GM12878 (cell line): ENCODE results near the gene MEGF6. TPM values are rescaled to one million over a fixed set of nuclear protein-coding genes. Genes with fewer than 3 reads are reported as not detected.

Source experiments
- ATAC-seq: fragments of 200-7000 bp; cut with Tn5 transposase; 3 replicates; pipeline ENCODE4 v1.9.1; 2020; ENCODE audit warnings: mild to moderate bottlenecking, moderate library complexity
- BruUV-seq: library from RNA; stranded (reverse); fragments of 400-500 nt; replicated peaks from 2 replicates; lab custom pipeline; 2021; lab: Mats Ljungman, UMichigan
- CTCF ChIA-PET: fragments of 300-600 bp; sonication (Branson Sonifier 250); formaldehyde crosslinking; extraction: SDS; loops from one replicate; lab custom pipeline; 2021; ENCODE audit warnings: inconsistent platforms; lab: Yijun Ruan, JAX
- POLR2A ChIA-PET: fragments of 350-600 bp; formaldehyde crosslinking; extraction: SDS; loops from one replicate; lab custom pipeline; 2021; ENCODE audit warnings: inconsistent platforms; lab: Charles Lee
- RAD21 ChIA-PET: fragments of 300-600 bp; sonication (Branson Sonifier 250); formaldehyde crosslinking; loops from one replicate; lab custom pipeline; 2023; ENCODE audit warnings: antibody characterized with exemption; ENCODE audit not compliant: unreplicated experiment; lab: Charles Lee
- SMC1A ChIA-PET: fragments of 300-600 bp; sonication (Branson Sonifier 250); formaldehyde crosslinking; loops from one replicate; lab custom pipeline; 2023; ENCODE audit not compliant: unreplicated experiment, uncharacterized antibody; lab: Charles Lee
- DNase-seq: peaks from one replicate; pipeline ENCODE4 v3.0.0-alpha.2; 2011; ENCODE audit warnings: low read depth, low spot score
- FAIRE-seq: peaks from 3 replicates; lab custom pipeline; 2011; peaks lifted over from hg19 to GRCh38; lab: Jason Lieb, UNC
- H2AFZ ChIP-seq: 2 replicates; pipeline ENCODE4 v1.6.0; 2011; ENCODE audit warnings: low read depth, low read length, control low read depth; ENCODE audit not compliant: control insufficient read depth
- H3K27ac ChIP-seq: 2 replicates; pipeline ENCODE4 v1.5.1; 2011; ENCODE audit warnings: control low read depth; ENCODE audit not compliant: control insufficient read depth, insufficient read depth
- H3K27me3 ChIP-seq, 2 experiments: replicated peaks in 1 of 2; 2 replicates each; pipeline versions ENCODE4 v1.6.0 to v1.6.1; 2011; ENCODE audit warnings: low read length in 1 of 2; ENCODE audit not compliant: control insufficient read depth in 2 of 2, insufficient read depth in 2 of 2
- H3K36me3 ChIP-seq, 2 experiments: 2 replicates each; pipeline ENCODE4 v1.5.1; 2011; ENCODE audit warnings: low read length in 1 of 2; ENCODE audit not compliant: control insufficient read depth in 2 of 2, insufficient read depth in 2 of 2
- H3K4me1 ChIP-seq: 2 replicates; pipeline ENCODE4 v1.6.1; 2011; ENCODE audit warnings: mild to moderate bottlenecking, low read length, moderate library complexity, mixed read lengths; ENCODE audit not compliant: control insufficient read depth, insufficient read depth
- H3K4me2 ChIP-seq: 2 replicates; pipeline ENCODE4 v1.6.0; 2011; ENCODE audit warnings: control low read depth; ENCODE audit not compliant: control insufficient read depth, insufficient read depth
- H3K4me3 ChIP-seq: fragments of 200-600 bp; sonication (generic); 2 replicates; pipeline ENCODE4 v1.5.1; 2016
- H3K79me2 ChIP-seq: 2 replicates; pipeline ENCODE4 v1.6.0; 2011; ENCODE audit warnings: low read length; ENCODE audit not compliant: control insufficient read depth, insufficient read depth
- H3K9ac ChIP-seq: 2 replicates; pipeline ENCODE4 v1.8.0; 2011; ENCODE audit warnings: low read length, control low read depth, mixed read lengths; ENCODE audit not compliant: control insufficient read depth, insufficient read depth
- H3K9me3 ChIP-seq: replicated peaks from 3 replicates; pipeline ENCODE4 v1.5.1; 2011; ENCODE audit warnings: mild to moderate bottlenecking, low read length; ENCODE audit not compliant: control insufficient read depth, insufficient read depth
- H4K20me1 ChIP-seq: 2 replicates; pipeline ENCODE4 v1.6.0; 2011; ENCODE audit not compliant: control insufficient read depth, insufficient read depth
- ASH2L ChIP-seq: fragments of 300-600, 200-600 bp; sonication (generic); IDR thresholded peaks from 2 replicates; pipeline ENCODE4 v1.6.1; 2017; ENCODE audit warnings: low read depth, mild to moderate bottlenecking, borderline replicate concordance
- BHLHE40 ChIP-seq, 2 experiments: fragments of 450-650 bp in 1 of 2; IDR thresholded peaks; 2 replicates each; pipeline ENCODE4 v1.6.1; 2011 to 2017; ENCODE audit warnings: low read depth in 2 of 2, borderline replicate concordance in 1 of 2, improper control_type of control experiment in 1 of 2, low read length in 1 of 2, mild to moderate bottlenecking in 1 of 2
- CHD2 ChIP-seq: IDR thresholded peaks from 2 replicates; pipeline ENCODE4 v1.6.1; 2011; ENCODE audit warnings: low read depth, low read length, improper control_type of control experiment, borderline replicate concordance
- CREM ChIP-seq: IDR thresholded peaks from 2 replicates; pipeline ENCODE4 v1.6.1; 2014; ENCODE audit warnings: antibody characterized with exemption, low read depth
- EED ChIP-seq: sonication (generic); IDR thresholded peaks from 2 replicates; pipeline ENCODE4 v1.6.1; 2016; ENCODE audit warnings: antibody characterized with exemption, low read depth
- FOS ChIP-seq: IDR thresholded peaks from 3 replicates; pipeline ENCODE4 v1.6.1; 2011; ENCODE audit warnings: borderline replicate concordance; ENCODE audit not compliant: insufficient read length; ENCODE audit errors: extremely low read depth
- MTA3 ChIP-seq: IDR thresholded peaks from 2 replicates; pipeline ENCODE4 v1.6.1; 2012; ENCODE audit warnings: low read length, inconsistent platforms, borderline replicate concordance
- RBBP5 ChIP-seq: fragments of 200-600 bp; sonication (generic); conservative IDR thresholded peaks from 2 replicates; pipeline ENCODE4 v1.6.1; 2016
- RUNX3 ChIP-seq: IDR thresholded peaks from 2 replicates; pipeline ENCODE4 v1.6.1; 2012; ENCODE audit warnings: low read length, inconsistent platforms
- SP1 ChIP-seq: IDR thresholded peaks from one replicate; pipeline ENCODE4 v1.6.1; 2011; ENCODE audit warnings: low read depth, low read length
- SPI1 ChIP-seq: IDR thresholded peaks from 2 replicates; pipeline ENCODE4 v1.6.1; 2011; ENCODE audit warnings: low read depth, mild to moderate bottlenecking, low read length, moderate library complexity, borderline replicate concordance; ENCODE audit not compliant: insufficient read depth
- WGBS: methylation state at CpG from one replicate; pipeline ENCODE4 v1.1.6; 2016; ENCODE audit warnings: low lambda C conversion rate; ENCODE audit not compliant: insufficient replicate concordance, insufficient coverage; ENCODE audit errors: missing lambda C conversion rate; 5-methylcytosine and 5-hydroxymethylcytosine counted together
- in situ Hi-C: fragments of 300-500 bp; cut with MboI; formaldehyde crosslinking; loops from 9 replicates; pipeline ENCODE4 v1.14.3; 2018; ENCODE audit warnings: mixed read lengths
- intact Hi-C: fragments of 100-400 bp; cut with micrococcal nuclease; formaldehyde crosslinking; loops from one replicate; pipeline ENCODE4 v1.14.2; 2022; ENCODE audit not compliant: unreplicated experiment
- polyA plus RNA-seq, 11 experiments: library from polyadenylated mRNA; depleted of rRNA in 4 of 11; unstranded in 6 of 11; stranded (reverse) in 5 of 11; fragments of >200 nt; fragmentation: Nextera tagmentation in 4 of 11; fragmentation: Illumina TruSeq in 1 of 11; extraction: Ambion mirVana in 4 of 11; extraction: Trizol in 1 of 11; gene quantifications; 1 replicate in 1 of 11; 2 replicates in 10 of 11; pipeline versions ENCODE4 v1.2.1 to v1.2.3, GENCODE V29; 2011 to 2016; ENCODE audit warnings: inconsistent platforms in 2 of 11, missing spikeins in 2 of 11, low read depth in 1 of 11
- total RNA-seq, 4 experiments: library from RNA; depleted of rRNA in 3 of 4; stranded (reverse); fragments of >200 nt in 3 of 4; fragmentation: Illumina TruSeq in 1 of 4; extraction: Trizol in 1 of 4; gene quantifications; 2 replicates each; pipeline versions ENCODE4 v1.2.1 to v1.2.3, GENCODE V29; 2013 to 2021
- TF ChIP-seq, protein P1 (sequence below): fragments of 450-650 bp; IDR thresholded peaks from 2 replicates; pipeline ENCODE4 v1.6.1; 2016; ENCODE audit warnings: mild to moderate bottlenecking
- TF ChIP-seq, protein P2 (sequence below): fragments of 450-650 bp; formaldehyde crosslinking; IDR thresholded peaks from 2 replicates; pipeline ENCODE4 v1.4.0; 2020; ENCODE audit warnings: mild to moderate bottlenecking, moderate library complexity
- TF ChIP-seq, protein P3 (sequence below): IDR thresholded peaks from 2 replicates; pipeline ENCODE4 v1.6.1; 2012; ENCODE audit warnings: mild to moderate bottlenecking, low read depth, low read length
- TF ChIP-seq, protein P4 (sequence below): fragments of 450-650 bp; IDR thresholded peaks from 2 replicates; pipeline ENCODE4 v1.6.1; 2014; ENCODE audit warnings: mild to moderate bottlenecking

MEGF6 gene
- total and polyA plus RNA-seq, 10 of the 15 experiments (the other 5 are each of a cell fraction or from before 2014, with no cell fraction given) = 0.03 to 0.41 TPM; not detected in 8

DNA sequence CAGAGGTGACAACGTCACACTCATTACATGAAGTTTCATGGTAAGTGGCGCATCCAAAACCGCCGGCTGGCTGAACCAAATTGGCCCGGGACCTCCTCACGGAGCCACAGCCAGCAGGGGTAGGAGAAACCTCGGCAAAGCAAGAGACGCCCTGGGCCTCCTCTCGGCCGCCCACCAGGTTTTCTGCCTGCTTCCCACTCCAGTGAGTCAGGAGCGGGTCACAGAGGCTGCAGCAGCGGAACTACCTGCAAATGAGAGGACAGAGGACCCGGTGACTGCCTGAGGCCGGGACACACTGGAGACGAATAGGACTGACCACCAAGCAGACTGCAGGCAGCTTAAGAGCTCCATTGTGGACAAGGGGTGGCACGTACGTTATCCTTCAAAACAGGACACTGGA, 55.0 kb downstream of the MEGF6 start:
- no peak overlapping the region for H3K9ac ChIP-seq
- 50% methylated on average over 15 of the region's 17 CpGs for WGBS
- H3K36me3 ChIP-seq = no peaks in the 10 kb centered on the region
- H3K27ac ChIP-seq = no peak overlapping the region
- no peak overlapping the region for H3K4me3 ChIP-seq
- no peaks in the 10 kb centered on the region; a peak in 2 of 4 replicates for H3K27me3 ChIP-seq
- RAD21 ChIA-PET = no interaction called here
- SMC1A ChIA-PET = no interaction called here
- no TSS peak for BruUV-seq
- intact Hi-C loops (no loop called here), in situ Hi-C loops (no loop called here)
- H3K79me2 ChIP-seq = no peaks in the 10 kb centered on the region
- H3K9me3 ChIP-seq = no peaks in the 10 kb centered on the region; the same call in 2 of the 3 replicates
- ATAC-seq (no peak), DNase-seq (no peak), FAIRE-seq (no peak)
- no peak overlapping the region for H2AFZ ChIP-seq
- CTCF ChIA-PET = no interaction called here
- H3K4me1 ChIP-seq = no peaks in the 10 kb centered on the region
- no peak overlapping the region for H3K4me2 ChIP-seq
- H4K20me1 ChIP-seq = no peaks in the 10 kb centered on the region
- POLR2A ChIA-PET = no interaction called here
- TF ChIP-seq SP1 (no peak), CREM (no peak), SPI1 (no peak), RBBP5 (no peak), CHD2 (no peak), EED (no peak), ASH2L (no peak), RUNX3 (no peak), MTA3 (no peak), FOS (no peak), BHLHE40 (IDR thresholded peaks at IDR 0.05; ENCODE audit: borderline replicate concordance in 1 of 2, low read depth in 2 of 2, low read length in 1 of 2) (no peak)
- TF ChIP-seq, protein P1, sequence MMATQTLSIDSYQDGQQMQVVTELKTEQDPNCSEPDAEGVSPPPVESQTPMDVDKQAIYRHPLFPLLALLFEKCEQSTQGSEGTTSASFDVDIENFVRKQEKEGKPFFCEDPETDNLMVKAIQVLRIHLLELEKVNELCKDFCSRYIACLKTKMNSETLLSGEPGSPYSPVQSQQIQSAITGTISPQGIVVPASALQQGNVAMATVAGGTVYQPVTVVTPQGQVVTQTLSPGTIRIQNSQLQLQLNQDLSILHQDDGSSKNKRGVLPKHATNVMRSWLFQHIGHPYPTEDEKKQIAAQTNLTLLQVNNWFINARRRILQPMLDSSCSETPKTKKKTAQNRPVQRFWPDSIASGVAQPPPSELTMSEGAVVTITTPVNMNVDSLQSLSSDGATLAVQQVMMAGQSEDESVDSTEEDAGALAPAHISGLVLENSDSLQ = no peak
- TF ChIP-seq, protein P2, sequence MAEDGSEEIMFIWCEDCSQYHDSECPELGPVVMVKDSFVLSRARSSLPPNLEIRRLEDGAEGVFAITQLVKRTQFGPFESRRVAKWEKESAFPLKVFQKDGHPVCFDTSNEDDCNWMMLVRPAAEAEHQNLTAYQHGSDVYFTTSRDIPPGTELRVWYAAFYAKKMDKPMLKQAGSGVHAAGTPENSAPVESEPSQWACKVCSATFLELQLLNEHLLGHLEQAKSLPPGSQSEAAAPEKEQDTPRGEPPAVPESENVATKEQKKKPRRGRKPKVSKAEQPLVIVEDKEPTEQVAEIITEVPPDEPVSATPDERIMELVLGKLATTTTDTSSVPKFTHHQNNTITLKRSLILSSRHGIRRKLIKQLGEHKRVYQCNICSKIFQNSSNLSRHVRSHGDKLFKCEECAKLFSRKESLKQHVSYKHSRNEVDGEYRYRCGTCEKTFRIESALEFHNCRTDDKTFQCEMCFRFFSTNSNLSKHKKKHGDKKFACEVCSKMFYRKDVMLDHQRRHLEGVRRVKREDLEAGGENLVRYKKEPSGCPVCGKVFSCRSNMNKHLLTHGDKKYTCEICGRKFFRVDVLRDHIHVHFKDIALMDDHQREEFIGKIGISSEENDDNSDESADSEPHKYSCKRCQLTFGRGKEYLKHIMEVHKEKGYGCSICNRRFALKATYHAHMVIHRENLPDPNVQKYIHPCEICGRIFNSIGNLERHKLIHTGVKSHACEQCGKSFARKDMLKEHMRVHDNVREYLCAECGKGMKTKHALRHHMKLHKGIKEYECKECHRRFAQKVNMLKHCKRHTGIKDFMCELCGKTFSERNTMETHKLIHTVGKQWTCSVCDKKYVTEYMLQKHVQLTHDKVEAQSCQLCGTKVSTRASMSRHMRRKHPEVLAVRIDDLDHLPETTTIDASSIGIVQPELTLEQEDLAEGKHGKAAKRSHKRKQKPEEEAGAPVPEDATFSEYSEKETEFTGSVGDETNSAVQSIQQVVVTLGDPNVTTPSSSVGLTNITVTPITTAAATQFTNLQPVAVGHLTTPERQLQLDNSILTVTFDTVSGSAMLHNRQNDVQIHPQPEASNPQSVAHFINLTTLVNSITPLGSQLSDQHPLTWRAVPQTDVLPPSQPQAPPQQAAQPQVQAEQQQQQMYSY = no peak
- TF ChIP-seq, protein P3, sequence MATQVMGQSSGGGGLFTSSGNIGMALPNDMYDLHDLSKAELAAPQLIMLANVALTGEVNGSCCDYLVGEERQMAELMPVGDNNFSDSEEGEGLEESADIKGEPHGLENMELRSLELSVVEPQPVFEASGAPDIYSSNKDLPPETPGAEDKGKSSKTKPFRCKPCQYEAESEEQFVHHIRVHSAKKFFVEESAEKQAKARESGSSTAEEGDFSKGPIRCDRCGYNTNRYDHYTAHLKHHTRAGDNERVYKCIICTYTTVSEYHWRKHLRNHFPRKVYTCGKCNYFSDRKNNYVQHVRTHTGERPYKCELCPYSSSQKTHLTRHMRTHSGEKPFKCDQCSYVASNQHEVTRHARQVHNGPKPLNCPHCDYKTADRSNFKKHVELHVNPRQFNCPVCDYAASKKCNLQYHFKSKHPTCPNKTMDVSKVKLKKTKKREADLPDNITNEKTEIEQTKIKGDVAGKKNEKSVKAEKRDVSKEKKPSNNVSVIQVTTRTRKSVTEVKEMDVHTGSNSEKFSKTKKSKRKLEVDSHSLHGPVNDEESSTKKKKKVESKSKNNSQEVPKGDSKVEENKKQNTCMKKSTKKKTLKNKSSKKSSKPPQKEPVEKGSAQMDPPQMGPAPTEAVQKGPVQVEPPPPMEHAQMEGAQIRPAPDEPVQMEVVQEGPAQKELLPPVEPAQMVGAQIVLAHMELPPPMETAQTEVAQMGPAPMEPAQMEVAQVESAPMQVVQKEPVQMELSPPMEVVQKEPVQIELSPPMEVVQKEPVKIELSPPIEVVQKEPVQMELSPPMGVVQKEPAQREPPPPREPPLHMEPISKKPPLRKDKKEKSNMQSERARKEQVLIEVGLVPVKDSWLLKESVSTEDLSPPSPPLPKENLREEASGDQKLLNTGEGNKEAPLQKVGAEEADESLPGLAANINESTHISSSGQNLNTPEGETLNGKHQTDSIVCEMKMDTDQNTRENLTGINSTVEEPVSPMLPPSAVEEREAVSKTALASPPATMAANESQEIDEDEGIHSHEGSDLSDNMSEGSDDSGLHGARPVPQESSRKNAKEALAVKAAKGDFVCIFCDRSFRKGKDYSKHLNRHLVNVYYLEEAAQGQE = no peak
- TF ChIP-seq, protein P4, sequence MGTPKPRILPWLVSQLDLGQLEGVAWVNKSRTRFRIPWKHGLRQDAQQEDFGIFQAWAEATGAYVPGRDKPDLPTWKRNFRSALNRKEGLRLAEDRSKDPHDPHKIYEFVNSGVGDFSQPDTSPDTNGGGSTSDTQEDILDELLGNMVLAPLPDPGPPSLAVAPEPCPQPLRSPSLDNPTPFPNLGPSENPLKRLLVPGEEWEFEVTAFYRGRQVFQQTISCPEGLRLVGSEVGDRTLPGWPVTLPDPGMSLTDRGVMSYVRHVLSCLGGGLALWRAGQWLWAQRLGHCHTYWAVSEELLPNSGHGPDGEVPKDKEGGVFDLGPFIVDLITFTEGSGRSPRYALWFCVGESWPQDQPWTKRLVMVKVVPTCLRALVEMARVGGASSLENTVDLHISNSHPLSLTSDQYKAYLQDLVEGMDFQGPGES = no peak
